Measurements from ENCODE around the gene DCBLD2. TPM values are rescaled to one million over a fixed set of nuclear protein-coding genes. Genes with fewer than 3 reads are reported as not detected.

DCBLD2 gene
- total RNA-seq, 1 experiment from 2014 or later: 33.6 TPM

GRCh38 chr3:98787181-98787580 is 114.3 kb downstream of the DCBLD2 start:
- BruUV-seq (replicated peaks): no TSS peak
- Histone ChIP-seq H3K27me3 (replicated peaks; ENCODE audit: insufficient read depth, low read depth, low read length, poor library complexity) (no peaks in the 10 kb centered on the region), H3K27ac (ENCODE audit: low read depth, low read length, poor library complexity, severe bottlenecking) (no peak overlapping the region), H3K4me3 (ENCODE audit: low read depth, low read length, poor library complexity, severe bottlenecking) (no peak overlapping the region), H3K4me1 (ENCODE audit: insufficient read depth, low read length, poor library complexity, severe bottlenecking) (no peaks in the 10 kb centered on the region), H3K9me3 (ENCODE audit: low read depth, low read length, poor library complexity, severe bottlenecking) (no peaks in the 10 kb centered on the region), H3K36me3 (ENCODE audit: insufficient read depth, low read length, poor library complexity, severe bottlenecking) (no peaks in the 10 kb centered on the region)
- TF ChIP-seq CTCF (conservative IDR thresholded peaks at IDR 0.05; ENCODE audit: low read depth, low read length) (no peak), EZH2 (IDR thresholded peaks at IDR 0.05; ENCODE audit: borderline replicate concordance, low read depth, low read length, poor library complexity, severe bottlenecking) (no peak)
- intact Hi-C loops (cut with micrococcal nuclease; ENCODE audit: unreplicated experiment): no loop called here
- no peak for DNase-seq (ENCODE audit: low spot score)
- ChIA-PET POLR2A (ENCODE audit: low non-redundant PET) (no interaction called here), CTCF (no interaction called here)

GRCh38 chr3:98786364-98787006 is 115.0 kb downstream of the DCBLD2 start:
- CTCF ChIA-PET: no interaction called here
- no TSS peak for BruUV-seq (replicated peaks)

GRCh38 chr3:98784666-98785600 is 116.6 kb downstream of the DCBLD2 start:
- Histone ChIP-seq H3K27ac (ENCODE audit: low read depth, low read length, poor library complexity, severe bottlenecking) (no peak overlapping the region), H3K4me1 (ENCODE audit: insufficient read depth, low read length, poor library complexity, severe bottlenecking) (peaks cover 2% of the 10 kb centered on the region), H3K9me3 (ENCODE audit: low read depth, low read length, poor library complexity, severe bottlenecking) (no peaks in the 10 kb centered on the region), H3K27me3 (replicated peaks; ENCODE audit: insufficient read depth, low read depth, low read length, poor library complexity) (no peaks in the 10 kb centered on the region), H3K4me3 (ENCODE audit: low read depth, low read length, poor library complexity, severe bottlenecking) (no peak overlapping the region), H3K36me3 (ENCODE audit: insufficient read depth, low read length, poor library complexity, severe bottlenecking) (no peaks in the 10 kb centered on the region)
- TF ChIP-seq EZH2 (IDR thresholded peaks at IDR 0.05; ENCODE audit: borderline replicate concordance, low read depth, low read length, poor library complexity, severe bottlenecking): no peak
- DNase-seq (ENCODE audit: low spot score): no peak
- intact Hi-C loops (cut with micrococcal nuclease; ENCODE audit: unreplicated experiment): no loop called here
- no TSS peak for BruUV-seq (replicated peaks)
- ChIA-PET CTCF (no interaction called here), POLR2A (ENCODE audit: low non-redundant PET) (no interaction called here)

More at GRCh38 chr3:98786364-98787006, 115.0 kb downstream of the DCBLD2 start:
- intact Hi-C loops (cut with micrococcal nuclease; ENCODE audit: unreplicated experiment): no loop called here
- Histone ChIP-seq H3K4me1 (ENCODE audit: insufficient read depth, low read length, poor library complexity, severe bottlenecking) (no peaks in the 10 kb centered on the region), H3K27ac (ENCODE audit: low read depth, low read length, poor library complexity, severe bottlenecking) (no peak overlapping the region), H3K9me3 (ENCODE audit: low read depth, low read length, poor library complexity, severe bottlenecking) (no peaks in the 10 kb centered on the region), H3K4me3 (ENCODE audit: low read depth, low read length, poor library complexity, severe bottlenecking) (no peak overlapping the region), H3K27me3 (replicated peaks; ENCODE audit: insufficient read depth, low read depth, low read length, poor library complexity) (no peaks in the 10 kb centered on the region), H3K36me3 (ENCODE audit: insufficient read depth, low read length, poor library complexity, severe bottlenecking) (no peaks in the 10 kb centered on the region)
- TF ChIP-seq EZH2 (IDR thresholded peaks at IDR 0.05; ENCODE audit: borderline replicate concordance, low read depth, low read length, poor library complexity, severe bottlenecking): no peak
- POLR2A ChIA-PET (ENCODE audit: low non-redundant PET): no interaction called here
- no peak for DNase-seq (ENCODE audit: low spot score)

GRCh38 chr3:98784042-98784441 is 117.5 kb downstream of the DCBLD2 start:
- POLR2A ChIA-PET (ENCODE audit: low non-redundant PET): no interaction called here
- BruUV-seq (replicated peaks): no TSS peak
- Histone ChIP-seq H3K4me1 (ENCODE audit: insufficient read depth, low read length, poor library complexity, severe bottlenecking) (peaks cover 6% of the 10 kb centered on the region), H3K27me3 (replicated peaks; ENCODE audit: insufficient read depth, low read depth, low read length, poor library complexity) (no peaks in the 10 kb centered on the region), H3K4me3 (ENCODE audit: low read depth, low read length, poor library complexity, severe bottlenecking) (no peak overlapping the region), H3K36me3 (ENCODE audit: insufficient read depth, low read length, poor library complexity, severe bottlenecking) (no peaks in the 10 kb centered on the region), H3K9me3 (ENCODE audit: low read depth, low read length, poor library complexity, severe bottlenecking) (no peaks in the 10 kb centered on the region), H3K27ac (ENCODE audit: low read depth, low read length, poor library complexity, severe bottlenecking) (no peak overlapping the region)
- DNase-seq (ENCODE audit: low spot score): no peak
- TF ChIP-seq EZH2 (IDR thresholded peaks at IDR 0.05; ENCODE audit: borderline replicate concordance, low read depth, low read length, poor library complexity, severe bottlenecking): no peak
- TF ChIP-seq CTCF (conservative IDR thresholded peaks at IDR 0.05; ENCODE audit: low read depth, low read length): no peak
- intact Hi-C loops (cut with micrococcal nuclease; ENCODE audit: unreplicated experiment): no loop called here
- CTCF ChIA-PET: no interaction called here
